DMS53 (cell line): ENCODE measurements around the gene SND1.
A peak's percentile ranks its signal among the peaks of the same experiment; 100 is the strongest.

Source experiments
- DNase-seq: peaks from one replicate; lab custom pipeline; 2025; lab: John Stamatoyannopoulos, UW

SND1 gene

DNA sequence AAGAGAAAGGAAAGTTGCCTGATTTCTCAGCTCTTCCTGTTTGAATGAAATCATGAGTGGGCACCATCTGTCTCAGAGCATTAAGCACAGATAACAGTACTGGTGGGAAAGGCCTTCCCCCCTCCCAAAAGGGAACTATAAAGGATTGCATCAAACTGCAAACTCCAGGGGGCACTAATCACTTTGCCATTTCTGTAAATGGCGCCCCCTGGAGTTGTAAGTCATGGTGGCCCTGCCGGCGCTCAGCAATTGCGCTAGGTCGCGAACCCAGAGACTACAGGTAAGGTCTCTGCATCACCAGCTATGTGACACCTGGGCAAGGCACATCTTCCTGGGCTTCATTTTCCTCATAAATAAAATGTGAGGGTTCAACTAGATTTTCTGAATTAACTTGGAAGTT lies 368.2 kb downstream of the SND1 start:
- DNase-seq: peak; percentile 57

DNA sequence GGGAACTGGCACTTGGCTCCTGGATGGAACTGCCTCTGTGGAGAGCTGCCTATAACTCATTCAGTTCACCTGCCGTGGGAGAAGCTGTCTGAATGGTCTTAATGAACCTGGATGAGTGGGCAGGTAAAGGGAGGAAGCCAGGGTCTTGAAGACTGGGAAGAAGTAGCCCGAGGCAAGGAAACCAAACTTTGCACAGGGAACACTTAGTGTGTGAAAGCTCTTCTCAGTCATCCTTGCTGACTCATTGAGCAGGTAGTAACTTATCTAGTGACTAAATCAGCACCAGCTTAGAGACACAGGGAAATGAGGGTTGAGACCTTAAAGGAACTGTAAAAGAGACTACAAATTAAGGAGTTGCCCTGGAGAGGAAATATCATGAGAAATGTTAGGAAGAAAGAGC lies 369.4 kb downstream of the SND1 start:
- DNase-seq: no peak

DNA sequence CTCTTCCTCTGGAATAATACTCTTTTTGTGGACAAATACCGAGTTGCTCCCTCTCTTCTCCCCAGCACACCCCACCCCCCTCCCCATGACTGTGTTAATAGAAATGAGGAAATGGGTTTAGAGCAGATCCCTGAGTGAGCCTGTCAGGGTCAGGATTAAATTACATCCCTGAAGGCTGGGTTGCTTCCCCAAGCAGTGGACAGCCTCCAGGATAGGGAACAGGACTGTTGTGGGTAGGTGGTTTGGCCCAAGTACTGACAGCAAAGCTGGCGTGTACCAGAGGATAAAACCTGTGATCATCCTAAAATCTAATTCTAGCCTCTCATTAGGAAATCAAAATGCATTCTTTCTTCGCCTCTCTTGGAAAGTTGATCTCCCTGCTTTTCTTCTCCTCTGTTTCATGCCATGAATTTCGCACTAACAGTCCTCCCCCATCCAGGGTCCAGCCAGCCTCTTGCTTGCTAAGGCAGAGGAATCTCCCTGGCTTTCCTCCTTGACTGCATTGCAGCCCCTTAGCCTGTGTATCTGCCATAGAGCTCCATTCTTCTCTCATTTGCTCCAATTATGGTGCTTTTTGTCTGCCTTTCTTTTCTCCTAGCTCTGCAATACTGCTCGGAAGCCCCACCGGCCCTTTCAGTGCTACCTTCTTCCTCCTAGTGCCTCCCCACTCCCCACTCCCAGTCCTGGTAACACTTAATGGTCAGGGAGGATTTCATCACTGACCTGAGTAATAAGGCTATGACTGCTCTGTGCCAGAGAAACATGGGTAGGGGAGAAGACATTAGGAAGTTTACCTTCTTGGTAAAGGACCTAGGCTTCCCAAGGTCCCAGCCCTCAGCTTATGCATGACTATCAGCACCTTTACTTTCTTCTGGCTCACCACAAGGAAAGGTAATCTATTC lies 370.9 kb downstream of the SND1 start:
- DNase-seq: no peak

DNA sequence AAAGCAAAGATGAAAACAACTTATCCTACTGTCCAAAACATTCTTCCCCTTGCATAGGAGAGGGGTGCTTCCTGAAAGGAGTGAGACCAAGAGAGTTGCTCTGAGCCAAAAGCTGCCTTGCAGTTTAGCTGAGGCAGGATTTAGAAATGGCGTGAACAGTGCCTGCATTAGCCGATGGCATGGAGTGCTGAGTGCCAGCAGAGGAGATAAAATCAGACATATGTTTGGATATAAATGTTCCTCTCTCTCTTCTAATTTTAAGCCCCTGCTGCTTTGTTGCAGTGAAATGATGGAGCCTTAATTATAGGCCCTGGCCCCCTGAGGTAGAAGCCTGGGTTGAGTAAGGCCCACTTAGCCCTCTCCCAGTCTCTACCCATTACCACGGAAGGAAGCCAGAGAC lies 372.2 kb downstream of the SND1 start:
- no peak for DNase-seq

DNA sequence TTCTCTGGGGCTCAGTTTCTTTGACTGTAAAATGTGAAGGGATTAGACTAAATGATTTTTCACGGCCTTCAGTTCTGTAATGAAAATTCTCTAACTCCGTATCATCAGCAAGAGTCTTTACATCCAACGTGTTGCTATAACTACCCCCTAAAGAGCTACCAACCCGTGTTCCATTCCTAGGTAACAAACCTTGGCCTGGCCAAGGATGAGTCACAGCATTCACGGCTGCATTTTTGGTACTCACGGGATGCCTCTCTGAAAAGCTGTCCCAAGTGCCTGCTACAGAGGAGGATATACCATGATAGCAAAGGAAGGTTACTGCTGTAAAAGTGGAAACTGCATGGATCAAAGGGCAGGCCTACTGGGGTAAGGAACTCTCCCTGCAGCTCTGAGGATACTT lies 373.4 kb downstream of the SND1 start:
- DNase-seq: no peak

DNA sequence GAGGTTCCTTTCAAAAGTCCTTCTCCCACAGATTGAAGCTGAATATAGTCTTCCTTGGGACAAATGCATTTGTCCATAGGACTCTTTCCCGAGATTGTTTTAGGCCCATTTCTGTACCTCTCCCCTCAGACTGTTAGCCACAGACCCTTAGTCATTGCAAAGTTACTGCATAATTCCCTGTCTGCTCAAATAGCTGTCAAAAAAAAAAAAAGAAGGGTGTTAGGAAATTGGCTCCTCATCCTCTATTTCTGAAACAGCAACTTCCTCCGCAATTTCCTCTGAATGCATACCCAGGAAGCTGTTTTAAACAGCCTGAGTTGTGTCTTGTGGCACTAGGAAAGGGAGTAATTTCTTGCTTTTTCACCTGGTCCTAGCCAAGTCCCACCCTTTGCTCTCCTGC lies 373.8 kb downstream of the SND1 start:
- no peak for DNase-seq

DNA sequence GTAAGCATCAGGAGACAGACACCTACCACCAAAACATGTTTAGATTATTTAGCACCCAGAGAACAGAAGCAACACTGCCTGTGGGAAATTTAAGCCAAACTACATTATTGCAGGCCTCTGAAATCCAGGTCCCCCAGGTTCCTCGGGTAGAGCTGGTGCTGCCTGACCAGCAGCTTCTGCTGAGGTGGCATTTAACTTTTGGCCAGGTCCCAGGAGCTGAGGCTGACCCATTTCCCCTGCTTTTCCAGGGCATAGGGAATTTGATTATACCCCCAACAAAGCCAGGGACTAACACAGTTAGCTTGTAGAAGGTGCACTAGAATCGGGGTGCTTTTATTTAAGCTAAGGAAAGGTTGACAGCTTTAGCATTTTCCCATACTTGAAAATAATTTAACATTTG lies 374.6 kb downstream of the SND1 start:
- DNase-seq: no peak

DNA sequence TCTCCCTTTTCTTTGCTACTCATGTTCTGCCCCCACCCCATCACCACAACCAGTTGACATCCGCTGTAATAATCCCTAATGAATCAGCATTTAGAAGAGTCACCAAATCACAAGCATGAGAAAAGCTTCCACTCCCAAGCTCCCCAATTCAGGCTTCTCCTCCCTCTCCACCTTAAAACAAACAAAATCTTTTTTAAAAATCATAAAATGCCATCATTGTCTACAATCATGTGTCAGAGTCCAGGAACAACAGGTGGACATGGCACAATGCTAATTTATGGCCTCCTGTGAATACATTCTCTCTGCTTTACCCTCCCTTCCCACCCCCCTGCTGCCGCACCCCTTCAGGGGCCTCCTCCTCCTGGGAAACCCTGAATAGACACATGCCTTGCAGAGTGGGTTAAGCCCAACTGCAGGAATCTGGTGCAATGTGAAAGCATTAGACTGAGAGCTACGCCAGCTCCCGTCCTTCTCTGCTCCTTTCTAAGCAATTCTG lies 375.5 kb downstream of the SND1 start:
- DNase-seq: no peak

DNA sequence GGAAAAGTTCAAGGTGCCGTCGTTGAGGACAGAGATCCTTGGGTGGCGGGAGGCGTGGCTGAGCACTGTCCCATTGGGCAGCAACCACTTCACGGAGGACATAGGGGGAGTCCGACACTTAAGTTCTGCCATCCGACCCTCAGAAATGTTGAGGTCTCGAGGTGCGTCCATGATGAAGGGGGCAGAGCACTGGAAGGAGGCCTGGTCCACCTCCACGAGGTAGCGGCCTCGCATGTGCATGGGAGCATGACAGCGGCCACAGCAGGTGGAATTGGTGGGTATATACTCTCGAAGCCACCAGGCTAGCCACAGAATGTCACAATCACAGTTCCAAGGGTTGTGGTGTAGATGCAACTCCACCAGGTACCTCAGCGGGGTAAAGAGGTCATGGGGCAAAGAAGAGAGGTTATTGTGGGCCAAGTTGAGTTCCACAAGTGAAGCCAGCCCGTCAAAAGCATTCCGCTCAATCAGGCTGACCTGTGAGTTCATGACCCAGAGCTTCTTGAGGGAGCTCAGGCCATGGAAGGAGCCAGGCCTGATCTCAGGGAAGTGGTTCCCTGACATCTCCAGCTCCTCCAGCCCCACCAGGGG lies 377.5 kb downstream of the SND1 start:
- DNase-seq: no peak

DNA sequence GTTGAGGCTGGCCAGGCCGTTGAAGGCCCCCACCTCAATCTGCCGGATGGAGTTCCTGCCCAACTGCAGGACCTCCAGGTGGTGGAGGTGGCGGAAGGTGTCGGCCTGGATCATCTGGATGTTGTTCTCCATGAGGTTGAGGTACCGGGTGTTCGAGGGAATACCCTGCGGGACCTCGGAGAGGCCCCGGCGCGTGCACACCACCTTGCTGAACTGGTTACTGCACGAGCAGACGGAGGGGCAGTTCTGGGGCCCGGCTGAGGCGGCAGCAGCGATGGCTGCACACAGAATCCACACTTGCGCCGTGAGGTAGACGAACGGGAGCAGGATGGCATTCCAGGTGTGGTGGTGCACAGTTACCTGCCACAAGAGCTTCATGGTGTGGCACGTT lies 378.3 kb downstream of the SND1 start:
- DNase-seq: no peak

DNA sequence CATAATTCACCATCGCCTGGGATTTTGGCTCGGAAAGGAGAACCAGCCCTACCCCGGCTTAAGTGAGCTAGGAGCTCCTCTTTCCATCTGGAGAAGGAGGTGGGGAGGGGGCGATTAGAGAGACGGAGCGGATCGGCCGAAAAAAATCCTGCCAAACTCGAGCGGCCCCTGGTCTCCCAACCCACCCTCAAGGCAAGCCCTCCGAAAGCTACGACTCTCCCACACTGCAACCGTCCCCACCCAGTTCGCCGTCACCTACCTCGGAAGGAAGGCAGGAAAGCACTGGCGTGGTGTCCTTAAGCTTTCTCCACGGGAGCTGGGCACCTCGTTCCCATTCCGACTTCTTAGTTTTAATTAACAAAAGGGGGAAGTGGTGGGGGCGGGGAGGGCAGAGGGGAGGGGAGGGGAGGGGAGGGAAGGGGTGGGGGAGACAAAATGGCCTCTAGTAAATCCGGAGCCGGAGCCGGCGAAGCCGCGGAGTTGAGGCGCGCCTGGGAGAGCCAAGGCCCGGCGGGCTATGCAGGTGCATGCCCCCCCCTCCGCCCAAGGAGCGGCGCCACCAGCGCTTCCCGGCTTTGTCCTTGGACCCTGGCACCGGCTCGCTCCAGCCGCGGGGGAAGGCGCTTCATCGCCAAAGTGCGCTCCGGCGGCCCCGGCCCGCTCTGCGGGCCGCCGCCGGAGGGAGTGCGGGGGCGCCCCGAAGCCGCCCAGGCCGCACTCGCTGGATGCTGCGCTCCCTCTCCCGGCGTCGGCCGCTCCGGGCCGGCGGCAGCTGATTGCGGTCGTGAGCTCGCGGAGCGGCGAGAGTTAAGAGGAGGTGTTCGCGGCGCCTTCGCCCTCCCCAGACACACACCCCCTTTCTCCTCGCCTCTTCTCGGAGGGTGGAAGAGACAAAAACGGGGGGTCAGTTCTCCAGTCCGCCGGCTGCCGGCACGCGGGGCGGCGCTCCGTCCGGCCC lies 378.9 kb downstream of the SND1 start, which contains the start of gene LRRC4:
TSS of gene LRRC4 (minus strand) at position 784 of the 958 bp plus-strand sequence. CDS start 797 bp downstream, outside the sequence.
- no peak for DNase-seq

DNA sequence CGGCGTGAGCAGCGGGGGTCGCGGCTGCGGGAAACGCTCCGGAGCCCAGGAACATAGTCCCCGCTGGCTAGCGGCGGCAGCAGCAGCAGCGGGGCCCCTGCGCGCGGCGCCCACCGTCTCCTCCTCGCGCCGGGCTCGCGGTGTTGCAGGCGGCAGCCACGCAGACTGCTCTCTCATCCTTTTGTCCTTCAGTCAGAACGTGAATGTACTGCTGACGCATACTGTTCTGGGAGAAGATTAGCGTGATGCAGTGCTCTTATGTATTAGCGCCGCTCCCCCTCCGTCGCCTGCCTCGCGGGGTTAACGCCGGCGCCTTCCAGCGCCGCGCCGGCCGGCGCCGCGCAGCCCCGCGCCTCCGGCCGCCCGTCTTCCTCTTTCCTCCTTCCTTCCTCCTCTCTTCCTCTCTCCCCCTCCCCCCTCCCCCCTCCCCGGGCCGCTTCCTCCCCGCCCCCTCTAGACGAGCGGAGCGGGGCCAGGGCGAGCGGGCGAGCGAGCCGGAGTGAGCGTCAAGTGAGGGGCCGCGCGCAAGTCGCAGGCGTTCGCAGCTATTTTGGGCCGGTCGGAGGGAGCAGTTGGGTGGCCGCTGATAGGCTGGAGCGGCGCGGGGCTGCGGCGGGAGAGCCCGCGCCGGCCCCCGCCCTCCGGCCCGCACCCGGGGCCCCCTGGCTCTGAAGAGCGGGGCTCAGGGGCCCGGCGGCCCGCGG lies 380.1 kb downstream of the SND1 start:
- no peak for DNase-seq

DNA sequence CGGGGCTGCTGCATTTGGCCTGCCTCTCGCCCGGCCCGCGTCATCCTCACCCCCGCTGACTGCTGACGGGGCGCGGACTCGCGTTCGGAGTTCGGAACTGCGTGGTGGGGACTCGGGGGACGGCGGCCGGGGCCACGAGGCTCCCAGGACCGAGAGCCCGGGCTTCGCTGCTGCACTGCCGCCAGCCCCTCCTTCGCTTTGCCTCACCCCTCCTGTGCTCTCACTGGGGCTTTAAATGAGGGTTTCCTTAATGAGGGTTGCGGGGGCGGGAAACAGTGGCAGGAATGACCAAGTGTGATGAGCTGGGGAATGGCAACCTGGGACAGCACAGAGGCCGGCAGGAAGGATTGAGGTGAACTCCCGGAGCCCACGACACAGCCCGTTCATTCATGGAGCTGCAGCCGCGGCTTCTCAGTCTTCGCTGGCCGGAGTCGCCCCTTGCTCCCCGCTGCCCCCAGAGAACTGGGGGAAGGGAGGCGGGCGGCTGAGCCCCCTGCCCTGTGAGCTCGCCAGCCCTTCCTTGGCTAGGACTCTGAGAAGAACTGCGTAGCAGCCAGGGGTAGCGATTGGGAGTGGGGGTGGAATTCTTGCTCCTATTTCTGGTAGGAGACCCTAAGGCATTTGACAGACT lies 380.7 kb downstream of the SND1 start:
- no peak for DNase-seq

DNA sequence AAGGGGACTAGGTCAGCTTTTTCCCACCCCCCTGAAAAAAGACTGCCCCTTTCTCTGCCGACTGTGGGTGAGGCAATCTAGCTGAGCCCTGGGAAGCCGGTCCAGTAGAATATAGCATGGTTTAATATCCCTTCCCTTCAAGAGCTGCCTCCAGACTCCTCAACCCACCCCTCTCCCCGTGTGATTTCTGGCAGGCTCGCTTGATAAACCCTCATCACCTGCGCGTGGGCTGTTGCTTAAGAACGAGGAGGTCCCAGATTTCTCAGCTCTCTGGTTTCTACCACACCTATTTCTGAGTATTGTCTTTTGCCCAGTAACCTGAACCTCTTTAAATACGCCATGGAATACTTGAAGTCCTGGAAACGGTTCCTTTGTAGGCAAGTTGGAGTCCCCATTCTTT lies 381.3 kb downstream of the SND1 start:
- no peak for DNase-seq

DNA sequence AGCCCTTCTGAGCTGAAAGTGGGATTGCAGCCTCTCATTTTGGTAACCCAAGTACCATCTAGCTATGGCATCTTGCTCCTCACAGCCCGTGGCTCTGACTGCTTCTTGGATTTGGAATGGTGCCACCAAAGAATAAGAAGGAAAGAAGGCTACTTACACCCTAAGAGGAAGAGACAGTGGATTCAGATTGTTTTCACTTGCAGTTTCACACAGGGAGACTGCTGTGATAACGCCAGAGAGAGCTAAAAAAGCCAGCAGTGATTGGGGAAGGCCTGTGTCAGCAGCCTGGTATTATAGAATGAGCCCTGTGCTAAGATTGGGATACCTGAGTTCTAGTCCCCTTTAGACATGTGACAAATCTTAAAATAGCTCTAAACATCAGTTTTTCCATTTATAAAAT lies 382.8 kb downstream of the SND1 start:
- DNase-seq: no peak

DNA sequence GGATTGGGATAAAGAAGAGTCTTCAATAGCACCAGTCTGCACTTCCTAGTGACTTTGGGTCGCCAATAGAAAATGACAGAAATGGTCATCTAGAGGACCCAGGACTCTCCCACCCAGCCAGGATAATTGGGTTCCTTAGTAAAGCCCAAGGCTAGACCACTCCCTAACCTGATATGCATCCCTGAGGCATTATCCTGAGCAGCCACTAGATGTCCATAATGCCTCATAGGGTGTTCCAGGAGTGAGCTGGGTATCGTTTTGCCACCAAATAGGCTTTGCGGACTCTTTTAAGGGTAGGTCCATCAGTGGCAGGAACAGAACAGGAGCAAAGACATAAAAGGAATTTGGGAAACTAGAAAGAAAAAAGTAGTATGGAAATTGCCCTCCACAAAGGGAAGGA lies 383.7 kb downstream of the SND1 start:
- DNase-seq: peak; percentile 34

DNA sequence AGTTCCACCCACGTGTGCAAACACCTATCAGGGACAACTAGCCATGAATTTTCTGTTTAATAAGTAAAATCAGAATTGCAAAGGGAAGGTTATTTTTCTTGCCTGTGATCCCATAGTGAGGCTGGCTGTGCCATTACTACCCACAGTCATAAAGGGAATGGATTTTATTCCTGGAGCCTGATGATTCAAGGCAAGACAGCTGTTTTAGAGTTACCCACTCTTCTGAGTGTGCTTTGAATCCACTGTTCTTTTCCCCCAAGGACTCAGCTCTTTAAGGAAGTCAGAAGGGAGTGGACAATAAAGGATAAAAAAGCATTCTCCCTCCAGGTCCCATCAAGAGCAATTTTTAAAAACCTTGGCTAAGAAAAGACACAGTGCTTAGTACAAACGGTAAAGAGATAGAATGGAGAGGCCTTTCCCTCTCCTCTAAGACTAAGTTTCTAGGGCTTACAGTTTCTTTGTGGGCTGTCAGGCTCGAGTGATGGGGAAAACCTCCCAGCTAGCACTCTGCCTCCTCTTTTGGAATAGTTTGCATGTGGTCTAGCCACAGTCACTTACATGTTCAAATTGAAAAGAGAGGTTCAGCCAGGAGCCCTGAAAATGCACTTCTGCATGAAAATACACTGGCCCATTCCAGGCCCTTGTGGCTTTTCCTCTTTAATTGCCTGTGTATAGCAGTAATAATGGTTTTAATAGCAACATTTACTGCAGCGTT lies 384.4 kb downstream of the SND1 start:
- DNase-seq: no peak

DNA sequence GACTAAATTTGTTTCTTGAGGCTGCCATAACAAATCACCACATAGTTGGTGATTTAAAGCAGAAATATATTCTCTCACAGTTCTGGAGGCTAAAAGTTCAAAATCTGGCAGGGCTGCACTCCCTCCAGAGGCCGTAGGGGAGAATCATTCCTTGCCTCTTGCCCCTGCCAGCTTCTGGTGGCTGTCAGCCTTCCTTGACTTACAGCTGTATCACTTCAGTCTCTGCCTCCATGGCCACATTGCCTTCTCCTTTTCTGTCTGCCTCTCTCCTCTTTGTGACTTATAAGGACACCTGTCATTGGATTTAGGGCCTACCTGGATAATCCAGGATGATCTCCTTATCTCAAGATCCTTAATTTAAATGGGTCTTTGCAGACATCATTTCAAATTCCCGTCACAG lies 385.1 kb downstream of the SND1 start:
- no peak for DNase-seq

DNA sequence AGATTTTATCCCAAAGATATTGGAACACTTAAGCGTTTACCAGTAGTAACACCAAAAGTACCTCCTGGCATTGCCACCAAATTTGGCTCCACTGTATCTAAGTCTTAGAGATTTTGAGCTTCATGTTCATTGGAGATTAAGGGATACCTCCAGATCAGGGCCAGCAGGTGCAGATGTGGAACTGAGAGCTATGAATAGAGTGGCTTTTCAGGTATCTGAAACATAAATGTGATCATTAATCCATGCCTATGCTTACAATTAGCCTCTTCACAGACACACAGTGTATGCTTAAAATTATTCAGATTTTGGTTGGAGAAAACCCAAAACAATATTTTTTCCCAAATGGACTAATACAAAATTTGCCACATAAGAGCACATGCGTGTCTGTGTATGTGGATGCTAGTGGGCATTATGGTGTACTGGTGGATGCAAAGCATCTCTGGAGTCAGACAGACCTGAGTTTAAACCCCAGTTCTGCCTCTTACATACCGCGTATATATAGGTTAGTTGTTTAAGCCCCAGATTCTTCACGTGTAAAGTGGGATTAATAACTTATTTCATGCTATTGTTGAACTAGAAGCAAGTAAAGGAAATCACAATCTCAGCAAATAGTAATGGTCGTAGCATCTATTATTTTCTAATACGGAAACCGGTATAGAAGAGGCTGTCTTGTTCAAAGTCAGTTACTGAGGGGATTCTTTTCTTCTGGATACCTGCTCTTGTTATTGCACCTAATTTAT lies 386.1 kb downstream of the SND1 start:
- DNase-seq: no peak

DNA sequence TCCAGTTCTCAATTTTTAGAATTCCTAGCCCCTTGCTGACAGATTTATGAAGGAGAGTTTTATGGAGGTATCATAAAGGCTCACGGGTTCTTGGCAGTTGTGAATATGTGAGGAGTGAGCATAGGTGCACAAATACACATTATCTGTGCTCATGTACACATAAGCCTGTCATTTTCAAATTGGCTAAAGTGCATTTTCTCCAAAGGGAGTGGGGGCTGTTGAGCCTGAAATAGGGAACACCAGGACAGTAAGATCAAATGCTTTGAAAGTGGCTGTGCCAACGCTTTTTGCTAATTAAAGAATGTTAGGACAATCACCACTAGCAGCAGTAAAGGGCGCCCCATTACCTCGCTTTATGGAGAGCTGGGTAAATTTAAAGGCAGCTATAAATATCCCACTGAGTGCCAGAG lies 387.6 kb downstream of the SND1 start:
- no peak for DNase-seq
